ENCODE results near the gene ADAMTSL2. TPM values are rescaled to one million over a fixed set of nuclear protein-coding genes. Genes with fewer than 3 reads are reported as not detected.

ADAMTSL2 gene
- total and polyA plus RNA-seq, 5 donors from 2014 or later: not detected

DNA sequence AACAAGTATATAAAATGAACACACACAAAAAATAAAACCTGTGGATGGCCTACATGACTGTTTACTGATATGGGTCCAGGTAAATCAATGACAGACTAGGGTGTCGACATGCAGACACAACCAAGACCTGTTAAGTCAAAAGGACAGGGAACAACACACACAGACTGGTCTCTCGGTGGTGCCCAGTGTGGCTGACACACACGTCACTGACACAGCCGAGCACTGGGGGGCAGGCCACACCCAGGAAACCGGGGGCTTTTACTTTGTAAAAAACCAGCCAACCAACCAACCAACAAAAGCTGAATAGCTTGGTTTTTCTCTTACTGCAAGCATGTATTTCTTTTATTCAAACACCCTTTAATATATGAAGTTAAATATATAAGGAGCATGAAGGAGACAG is 69.7 kb downstream of the ADAMTSL2 start:
- peak in 1 of 3 donors; percentile 31 for DNase-seq
- H3K4me3 ChIP-seq (ENCODE audit: low read depth, low read length): no peak overlapping the region
- H3K27ac Mint-ChIP-seq: no peak overlapping the region

DNA sequence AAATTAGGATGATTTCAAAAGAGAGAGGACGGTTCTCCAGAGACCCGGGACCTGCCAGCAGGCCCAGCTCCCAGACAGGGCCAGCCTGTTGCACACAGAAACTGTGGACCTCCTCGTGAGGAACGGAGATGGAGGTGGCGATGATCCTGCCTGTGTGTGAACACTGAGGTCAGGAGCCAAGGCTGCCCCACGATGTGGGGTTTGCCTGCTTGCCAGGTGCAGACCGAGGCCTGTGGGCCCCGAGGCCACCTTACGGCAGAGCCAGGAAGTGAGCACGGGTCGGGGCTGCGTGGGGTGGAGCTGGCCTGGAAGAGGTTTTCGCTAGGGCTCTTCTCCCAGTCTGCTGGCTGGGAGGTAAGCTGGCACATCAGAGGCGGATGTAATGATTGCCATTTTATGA is 70.4 kb downstream of the ADAMTSL2 start:
- no peaks in the 10 kb centered on the region for H3K36me3 ChIP-seq (ENCODE audit: control insufficient read depth, insufficient read depth, low read length)
- H3K4me1 ChIP-seq (ENCODE audit: control insufficient read depth, insufficient read depth, low read length, poor library complexity, severe bottlenecking): no peaks in the 10 kb centered on the region
- no peak overlapping the region for H3K4me3 Mint-ChIP-seq
- H3K4me1 Mint-ChIP-seq: peaks cover 0 to 11% (median 0%) of the 10 kb centered on the region in 4 donors
- H3K27me3 ChIP-seq (ENCODE audit: control insufficient read depth, insufficient read depth, low read length): peaks cover 2% of the 10 kb centered on the region
- no peak overlapping the region for H3K27ac Mint-ChIP-seq
- H3K36me3 Mint-ChIP-seq: no peaks in the 10 kb centered on the region
- H3K9me3 ChIP-seq (ENCODE audit: control insufficient read depth in 2 of 2, low read length in 2 of 2): no peaks in the 10 kb centered on the region
- no peak overlapping the region for H3K27ac ChIP-seq (ENCODE audit: insufficient read depth, low read length, poor library complexity, severe bottlenecking)
- H3K9me3 Mint-ChIP-seq: peaks cover 0 to 4% (median 0%) of the 10 kb centered on the region in 7 donors
- H3K4me3 ChIP-seq (ENCODE audit: low read depth, low read length): no peak overlapping the region
- DNase-seq: no peak
- H3K27me3 Mint-ChIP-seq: peaks cover 29% of the 10 kb centered on the region
- no peak for ATAC-seq (ENCODE audit: low read depth in 2 of 2)

More for the DNA sequence above, 69.7 kb downstream of the ADAMTSL2 start:
- peaks cover 0 to 4% (median 0%) of the 10 kb centered on the region in 7 donors for H3K9me3 Mint-ChIP-seq
- no peaks in the 10 kb centered on the region for H3K36me3 Mint-ChIP-seq
- Histone ChIP-seq H3K4me1 (ENCODE audit: control insufficient read depth, insufficient read depth, low read length, poor library complexity, severe bottlenecking) (no peaks in the 10 kb centered on the region), H3K9me3 (ENCODE audit: control insufficient read depth in 2 of 2, low read length in 2 of 2) (no peaks in the 10 kb centered on the region), H3K36me3 (ENCODE audit: control insufficient read depth, insufficient read depth, low read length) (no peaks in the 10 kb centered on the region), H3K27me3 (ENCODE audit: control insufficient read depth, insufficient read depth, low read length) (peaks cover 2% of the 10 kb centered on the region), H3K27ac (ENCODE audit: insufficient read depth, low read length, poor library complexity, severe bottlenecking) (no peak overlapping the region)
- peaks cover 0 to 6% (median 0%) of the 10 kb centered on the region in 4 donors for H3K4me1 Mint-ChIP-seq
- peaks cover 25% of the 10 kb centered on the region for H3K27me3 Mint-ChIP-seq
- no peak overlapping the region for H3K4me3 Mint-ChIP-seq
- ATAC-seq (ENCODE audit: low read depth in 2 of 2): no peak

DNA sequence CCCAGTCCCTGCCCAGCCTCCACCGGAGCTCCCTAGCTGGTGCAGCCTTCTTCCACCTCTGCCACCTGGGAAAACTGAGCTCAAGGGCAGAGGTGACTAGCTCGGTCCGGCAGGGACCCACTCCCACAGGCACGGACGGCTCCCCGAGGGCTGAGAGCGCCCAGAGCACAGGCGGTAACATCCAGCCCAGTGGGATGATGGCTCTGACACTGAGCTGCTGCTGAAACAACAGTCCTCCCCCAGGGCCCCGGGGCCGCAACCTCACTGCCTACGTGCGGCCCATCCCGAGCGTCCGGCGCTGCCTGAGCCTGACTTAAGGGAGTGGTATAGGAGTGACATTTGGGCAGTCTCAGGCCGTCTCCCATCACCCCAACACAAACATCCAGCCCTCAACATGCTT is 70.9 kb downstream of the ADAMTSL2 start:
- DNase-seq: no peak
- peaks cover 2% of the 10 kb centered on the region for H3K27me3 ChIP-seq (ENCODE audit: control insufficient read depth, insufficient read depth, low read length)
- no peak overlapping the region for H3K4me3 Mint-ChIP-seq

DNA sequence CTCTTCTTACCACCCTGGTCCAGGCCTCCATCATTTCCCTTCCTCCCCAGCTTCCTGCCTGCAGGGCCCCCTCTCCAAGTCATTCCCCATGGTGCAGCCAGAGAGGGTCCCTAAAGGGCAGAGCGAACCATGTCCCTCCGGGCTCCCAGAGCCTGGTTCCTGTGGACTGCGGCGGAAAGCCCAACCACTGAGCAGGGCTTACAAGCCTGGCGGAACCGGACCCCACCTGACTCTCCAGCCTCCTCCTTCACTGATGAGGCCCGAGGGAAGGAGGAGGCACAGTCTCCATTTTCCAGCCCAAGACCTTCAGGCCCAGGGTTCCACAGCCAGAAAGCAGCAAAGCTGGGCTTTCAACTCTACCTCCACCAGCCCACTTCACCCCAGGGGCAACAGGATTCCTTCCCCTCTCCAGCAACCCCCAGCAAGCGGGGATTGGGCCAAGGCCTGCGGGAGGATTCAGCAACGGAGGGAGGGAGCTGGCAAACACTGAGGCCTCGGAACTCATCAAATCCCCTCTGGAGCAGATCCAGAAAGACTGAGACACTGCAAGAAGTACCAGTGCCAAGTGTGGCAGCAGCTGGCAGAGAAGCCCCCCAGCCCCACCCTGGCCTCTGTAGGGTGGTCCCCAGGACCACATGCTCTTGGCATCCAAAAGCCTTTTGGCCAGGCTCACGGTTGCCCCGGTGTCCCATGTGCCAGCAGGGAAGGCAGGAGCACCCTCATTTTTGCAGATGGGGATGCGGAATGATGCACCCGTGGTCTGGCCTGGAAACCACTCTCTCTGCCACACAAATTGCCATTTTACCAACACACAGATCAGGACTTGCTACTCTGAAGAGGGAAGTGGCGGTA is 71.6 kb downstream of the ADAMTSL2 start:
- no peaks in the 10 kb centered on the region for H3K36me3 ChIP-seq (ENCODE audit: control insufficient read depth, insufficient read depth, low read length)
- peaks cover 0 to 11% (median 0%) of the 10 kb centered on the region in 4 donors for H3K4me1 Mint-ChIP-seq
- H3K36me3 Mint-ChIP-seq: no peaks in the 10 kb centered on the region
- H3K4me3 ChIP-seq (ENCODE audit: low read depth, low read length): no peak overlapping the region
- no peaks in the 10 kb centered on the region for H3K4me1 ChIP-seq (ENCODE audit: control insufficient read depth, insufficient read depth, low read length, poor library complexity, severe bottlenecking)
- peaks cover 0 to 4% (median 0%) of the 10 kb centered on the region in 7 donors for H3K9me3 Mint-ChIP-seq
- DNase-seq (no peak), ATAC-seq (ENCODE audit: low read depth in 2 of 2) (no peak)
- H3K9me3 ChIP-seq (ENCODE audit: control insufficient read depth in 2 of 2, low read length in 2 of 2): no peaks in the 10 kb centered on the region
- H3K27ac Mint-ChIP-seq: no peak overlapping the region
- no peak overlapping the region for H3K27ac ChIP-seq (ENCODE audit: insufficient read depth, low read length, poor library complexity, severe bottlenecking)
- H3K27me3 Mint-ChIP-seq: peaks cover 41% of the 10 kb centered on the region
- no peak overlapping the region for H3K4me3 Mint-ChIP-seq
- H3K27me3 ChIP-seq (ENCODE audit: control insufficient read depth, insufficient read depth, low read length): peaks cover 2% of the 10 kb centered on the region

More for the DNA sequence above, 70.9 kb downstream of the ADAMTSL2 start:
- no peak for ATAC-seq (ENCODE audit: low read depth in 2 of 2)
- Histone ChIP-seq H3K9me3 (ENCODE audit: control insufficient read depth in 2 of 2, low read length in 2 of 2) (no peaks in the 10 kb centered on the region), H3K36me3 (ENCODE audit: control insufficient read depth, insufficient read depth, low read length) (no peaks in the 10 kb centered on the region), H3K4me3 (ENCODE audit: low read depth, low read length) (no peak overlapping the region), H3K27ac (ENCODE audit: insufficient read depth, low read length, poor library complexity, severe bottlenecking) (no peak overlapping the region), H3K4me1 (ENCODE audit: control insufficient read depth, insufficient read depth, low read length, poor library complexity, severe bottlenecking) (no peaks in the 10 kb centered on the region)
- Mint-ChIP-seq H3K9me3 (peaks cover 0 to 4% (median 0%) of the 10 kb centered on the region in 7 donors), H3K27ac (no peak overlapping the region), H3K4me1 (peaks cover 0 to 11% (median 0%) of the 10 kb centered on the region in 4 donors), H3K27me3 (peaks cover 34% of the 10 kb centered on the region), H3K36me3 (no peaks in the 10 kb centered on the region)

DNA sequence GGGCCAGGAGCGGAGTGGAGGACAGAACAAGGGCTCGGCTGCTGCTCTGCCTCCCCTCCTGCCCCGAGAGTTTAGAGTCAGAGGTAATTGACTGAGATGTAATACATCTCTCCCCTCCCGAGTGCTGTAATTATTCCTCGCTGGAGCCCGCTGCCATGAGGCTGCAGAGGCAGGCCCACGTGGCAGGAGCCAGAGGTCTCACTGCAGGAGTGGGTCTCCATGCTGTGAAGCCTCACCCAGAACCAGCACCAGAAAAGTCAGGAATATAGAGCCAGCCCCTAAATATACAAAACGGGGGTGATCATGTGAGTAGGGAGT is 72.2 kb downstream of the ADAMTSL2 start:
- H3K36me3 ChIP-seq (ENCODE audit: control insufficient read depth, insufficient read depth, low read length): no peaks in the 10 kb centered on the region
- peaks cover 2% of the 10 kb centered on the region for H3K27me3 ChIP-seq (ENCODE audit: control insufficient read depth, insufficient read depth, low read length)
- Mint-ChIP-seq H3K36me3 (no peaks in the 10 kb centered on the region), H3K27ac (no peak overlapping the region), H3K4me1 (peaks cover 0 to 11% (median 0%) of the 10 kb centered on the region in 4 donors), H3K4me3 (no peak overlapping the region), H3K27me3 (peaks cover 43% of the 10 kb centered on the region), H3K9me3 (peaks cover 0 to 4% (median 0%) of the 10 kb centered on the region in 7 donors)
- no peak for ATAC-seq (ENCODE audit: low read depth in 2 of 2)
- H3K27ac ChIP-seq (ENCODE audit: insufficient read depth, low read length, poor library complexity, severe bottlenecking): no peak overlapping the region
- no peaks in the 10 kb centered on the region for H3K9me3 ChIP-seq (ENCODE audit: control insufficient read depth in 2 of 2, low read length in 2 of 2)
- H3K4me3 ChIP-seq (ENCODE audit: low read depth, low read length): no peak overlapping the region
- DNase-seq: no peak
- H3K4me1 ChIP-seq (ENCODE audit: control insufficient read depth, insufficient read depth, low read length, poor library complexity, severe bottlenecking): no peaks in the 10 kb centered on the region

DNA sequence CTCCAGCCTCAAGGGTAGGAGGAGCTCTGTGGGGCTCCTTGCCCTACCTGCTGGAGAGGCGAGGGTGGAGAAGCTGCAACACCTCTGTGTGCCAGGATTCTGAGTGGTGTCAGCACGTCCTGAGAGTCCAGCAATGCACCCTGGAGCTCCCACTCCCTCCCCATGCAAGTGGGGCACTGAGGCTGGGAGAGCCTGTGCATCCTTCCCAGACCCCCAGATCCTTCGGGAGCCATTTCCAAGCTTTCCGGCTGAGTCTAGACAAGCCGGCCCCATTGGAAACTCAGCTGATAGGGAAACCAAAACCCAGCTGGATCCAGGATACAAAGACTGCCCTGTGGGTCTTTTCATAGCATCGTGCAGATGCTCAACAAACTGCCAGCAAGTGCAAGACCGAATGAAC is 72.9 kb downstream of the ADAMTSL2 start:
- Mint-ChIP-seq H3K27ac (no peak overlapping the region), H3K9me3 (peaks cover 0 to 6% (median 0%) of the 10 kb centered on the region in 7 donors), H3K36me3 (no peaks in the 10 kb centered on the region), H3K4me3 (no peak overlapping the region), H3K4me1 (peaks cover 0 to 11% (median 0%) of the 10 kb centered on the region in 4 donors), H3K27me3 (peaks cover 43% of the 10 kb centered on the region)
- no peaks in the 10 kb centered on the region for H3K4me1 ChIP-seq (ENCODE audit: control insufficient read depth, insufficient read depth, low read length, poor library complexity, severe bottlenecking)
- H3K36me3 ChIP-seq (ENCODE audit: control insufficient read depth, insufficient read depth, low read length): no peaks in the 10 kb centered on the region
- H3K4me3 ChIP-seq (ENCODE audit: low read depth, low read length): no peak overlapping the region
- no peak for ATAC-seq (ENCODE audit: low read depth in 2 of 2)
- peaks cover 2% of the 10 kb centered on the region for H3K27me3 ChIP-seq (ENCODE audit: control insufficient read depth, insufficient read depth, low read length)
- no peak overlapping the region for H3K27ac ChIP-seq (ENCODE audit: insufficient read depth, low read length, poor library complexity, severe bottlenecking)
- H3K9me3 ChIP-seq (ENCODE audit: control insufficient read depth in 2 of 2, low read length in 2 of 2): no peaks in the 10 kb centered on the region
- DNase-seq: no peak

DNA sequence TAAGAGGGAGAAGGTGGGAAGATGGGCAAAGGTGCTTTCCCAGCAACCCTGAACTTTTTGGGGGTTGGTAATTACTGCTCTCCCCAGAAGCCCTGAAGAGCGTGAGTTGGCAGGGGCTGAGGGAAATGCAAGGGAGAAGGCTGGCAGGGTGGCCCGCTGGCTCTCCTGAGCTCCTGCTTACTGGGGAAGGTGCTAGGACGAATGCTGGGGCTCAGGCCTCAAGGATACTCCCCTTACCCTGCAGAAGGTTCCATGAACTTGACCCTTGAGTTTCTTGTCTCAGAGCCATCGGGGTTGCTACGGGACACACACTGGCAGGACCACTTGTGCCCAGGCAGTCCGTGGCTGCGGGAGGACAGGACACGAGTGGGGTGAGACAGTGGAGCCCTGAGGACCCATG is 73.5 kb downstream of the ADAMTSL2 start:
- H3K27me3 Mint-ChIP-seq: peaks cover 43% of the 10 kb centered on the region
- H3K36me3 Mint-ChIP-seq: no peaks in the 10 kb centered on the region
- H3K27ac Mint-ChIP-seq: no peak overlapping the region
- Histone ChIP-seq H3K9me3 (ENCODE audit: control insufficient read depth in 2 of 2, low read length in 2 of 2) (no peaks in the 10 kb centered on the region), H3K36me3 (ENCODE audit: control insufficient read depth, insufficient read depth, low read length) (no peaks in the 10 kb centered on the region), H3K4me3 (ENCODE audit: low read depth, low read length) (no peak overlapping the region), H3K27me3 (ENCODE audit: control insufficient read depth, insufficient read depth, low read length) (peaks cover 2% of the 10 kb centered on the region), H3K27ac (ENCODE audit: insufficient read depth, low read length, poor library complexity, severe bottlenecking) (no peak overlapping the region), H3K4me1 (ENCODE audit: control insufficient read depth, insufficient read depth, low read length, poor library complexity, severe bottlenecking) (no peaks in the 10 kb centered on the region)
- no peak for DNase-seq
- H3K4me1 Mint-ChIP-seq: peaks cover 0 to 11% (median 0%) of the 10 kb centered on the region in 4 donors
- H3K9me3 Mint-ChIP-seq: peaks cover 0 to 6% (median 0%) of the 10 kb centered on the region in 7 donors
- no peak overlapping the region for H3K4me3 Mint-ChIP-seq
- ATAC-seq (ENCODE audit: low read depth in 2 of 2): no peak

DNA sequence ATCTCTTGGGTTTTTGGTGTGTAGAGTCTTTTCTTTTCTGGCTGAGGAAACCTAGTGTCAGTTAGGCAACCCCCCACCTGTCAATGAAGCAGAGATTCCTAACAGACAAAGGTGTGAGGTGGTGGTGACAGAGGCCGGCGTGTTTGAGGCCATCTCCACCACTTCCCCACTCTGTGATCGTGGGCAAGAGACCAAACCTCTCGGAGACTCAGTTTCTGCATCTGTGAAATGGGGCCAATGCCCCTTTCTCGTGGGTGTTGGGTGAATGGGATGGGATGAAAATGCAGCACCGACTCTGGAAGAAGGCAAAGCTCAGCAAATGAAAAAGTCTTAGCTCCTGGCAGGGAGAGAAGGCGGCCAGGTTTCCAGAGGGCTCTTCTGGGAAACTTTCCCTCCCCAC is 73.9 kb downstream of the ADAMTSL2 start:
- ATAC-seq (ENCODE audit: low read depth in 2 of 2) (no peak), DNase-seq (no peak)
- Histone ChIP-seq H3K9me3 (ENCODE audit: control insufficient read depth in 2 of 2, low read length in 2 of 2) (no peaks in the 10 kb centered on the region), H3K4me3 (ENCODE audit: low read depth, low read length) (no peak overlapping the region), H3K27me3 (ENCODE audit: control insufficient read depth, insufficient read depth, low read length) (peaks cover 2% of the 10 kb centered on the region), H3K36me3 (ENCODE audit: control insufficient read depth, insufficient read depth, low read length) (no peaks in the 10 kb centered on the region), H3K27ac (ENCODE audit: insufficient read depth, low read length, poor library complexity, severe bottlenecking) (no peak overlapping the region), H3K4me1 (ENCODE audit: control insufficient read depth, insufficient read depth, low read length, poor library complexity, severe bottlenecking) (no peaks in the 10 kb centered on the region)
- peaks cover 43% of the 10 kb centered on the region for H3K27me3 Mint-ChIP-seq
- H3K27ac Mint-ChIP-seq: no peak overlapping the region
- H3K4me1 Mint-ChIP-seq: peaks cover 0 to 11% (median 0%) of the 10 kb centered on the region in 4 donors
- peaks cover 0 to 6% (median 0%) of the 10 kb centered on the region in 7 donors for H3K9me3 Mint-ChIP-seq
- peak overlapping the region in 1 of 4 donors; percentile 48 for H3K4me3 Mint-ChIP-seq
- H3K36me3 Mint-ChIP-seq: no peaks in the 10 kb centered on the region

All from CD4-positive, CD25-positive, alpha-beta regulatory T cell (primary cell).